ELF-1 (cell line): ENCODE measurements around the gene PPM1F.

Experiments used
- DNase-seq: peaks from one replicate; pipeline ENCODE4 v3.0.0-alpha.2; 2016; ENCODE audit warnings: low read depth, low spot score

Gene PPM1F

GRCh38 chr22:21975854-21976345, 23.3 kb upstream of the PPM1F start:
- DNase-seq, result no peak

DNA sequence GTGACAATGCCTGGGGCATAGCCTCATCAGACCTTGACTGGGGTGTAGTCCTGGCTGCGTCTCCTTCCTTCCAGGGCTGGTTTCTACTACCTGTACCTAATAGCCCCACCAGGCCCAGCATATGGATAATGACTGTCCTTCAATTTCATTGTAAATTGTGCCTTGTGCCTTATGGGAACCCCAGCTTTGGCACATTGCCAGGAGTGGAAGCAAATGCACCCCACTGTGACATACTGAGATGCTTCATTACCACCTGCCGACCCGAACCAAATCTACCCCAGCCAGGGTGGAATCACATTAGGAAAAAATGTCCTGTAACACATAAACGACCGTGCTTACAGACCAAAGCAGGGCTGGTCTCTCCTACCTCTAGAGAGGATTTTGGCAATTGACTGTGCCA, 22.6 kb upstream of the PPM1F start:
- no peak for DNase-seq

DNA sequence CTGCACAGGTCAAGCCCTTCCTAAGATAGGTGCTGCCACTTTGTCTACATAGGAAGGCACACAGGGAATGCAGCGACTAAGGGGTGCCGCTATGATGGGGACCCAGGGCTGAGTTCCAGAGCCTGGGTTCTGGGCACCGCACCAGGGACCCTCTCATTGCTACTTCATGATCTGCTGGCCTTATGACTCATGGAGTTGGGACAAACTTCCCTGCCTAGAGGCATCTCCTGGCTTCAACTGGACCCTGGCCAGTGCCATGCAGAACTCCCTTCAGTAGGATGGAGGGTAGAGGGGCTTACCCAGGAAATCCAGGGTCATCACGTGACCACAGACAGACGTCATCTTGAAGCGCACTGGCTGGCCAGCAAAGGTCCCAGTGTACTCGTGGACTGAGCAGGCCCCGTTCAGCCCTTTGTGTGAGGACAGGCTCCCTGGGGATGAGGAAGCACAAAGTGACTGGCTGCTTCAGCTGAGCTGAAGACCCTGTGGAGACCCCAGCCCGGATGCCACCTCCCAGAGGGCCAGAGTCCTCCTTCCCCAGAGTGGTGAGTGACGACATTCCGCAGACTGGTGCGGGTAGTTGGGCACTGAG, 21.5 kb upstream of the PPM1F start:
- DNase-seq, result no peak

- DNase-seq, result no peak
Measured at GRCh38 chr22:21972806-21973205, 20.2 kb upstream of the PPM1F start.

GRCh38 chr22:21972293-21972779, 19.7 kb upstream of the PPM1F start:
- DNase-seq, result peak; percentile 69

DNA sequence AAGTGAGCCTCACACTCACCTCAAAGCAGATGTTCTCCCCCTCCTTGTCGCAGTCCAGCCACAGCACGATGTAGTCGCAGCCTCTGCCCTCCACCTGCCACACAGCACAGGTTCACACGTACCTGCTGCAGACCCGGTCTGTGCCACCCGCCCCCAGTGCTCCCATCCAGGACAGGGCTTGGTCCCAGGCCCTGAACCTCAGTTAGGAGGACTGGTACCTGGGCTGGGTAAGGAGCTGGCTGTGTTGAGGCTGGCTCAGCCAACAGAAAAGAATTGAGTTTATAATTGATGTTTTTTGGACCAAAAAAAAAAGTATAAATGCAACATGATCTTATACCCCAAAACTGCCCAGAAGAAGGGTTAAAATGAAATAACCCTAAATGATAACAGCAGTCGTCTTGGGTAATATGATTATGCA, 19.2 kb upstream of the PPM1F start:
- no peak for DNase-seq

GRCh38 chr22:21970800-21971617, 18.4 kb upstream of the PPM1F start:
- no peak for DNase-seq

GRCh38 chr22:21970037-21970799, 17.6 kb upstream of the PPM1F start:
- no peak for DNase-seq

- DNase-seq, result no peak
Measured at GRCh38 chr22:21968452-21969129, 15.9 kb upstream of the PPM1F start.

DNA sequence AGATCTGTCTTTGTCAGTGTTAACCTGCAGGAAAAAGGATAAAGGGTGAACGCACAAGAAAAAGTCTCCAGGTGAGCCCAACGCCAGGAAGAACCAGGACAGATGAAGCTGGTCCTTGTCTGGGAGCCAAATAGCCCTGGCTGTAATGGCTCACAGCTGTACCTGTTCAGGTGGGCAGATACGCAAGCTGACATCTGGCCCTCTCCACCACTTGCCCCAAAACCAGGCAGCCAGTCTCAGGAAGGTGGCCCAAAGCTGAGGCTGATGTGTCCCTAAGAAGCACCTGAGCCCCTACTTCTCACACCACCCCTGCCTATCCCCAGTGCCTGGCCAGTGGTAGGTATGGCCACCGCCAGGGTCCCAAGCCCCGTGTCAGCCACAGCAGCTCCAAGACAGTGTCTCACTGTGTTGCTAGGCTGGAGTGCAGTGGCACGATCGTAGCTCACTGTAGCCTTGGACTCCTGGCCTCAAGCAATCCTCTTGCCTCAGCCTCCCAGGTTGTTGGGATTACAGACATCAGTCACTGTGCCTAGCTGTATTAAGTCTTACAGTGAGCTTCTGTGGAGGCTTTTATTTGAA, 15.1 kb upstream of the PPM1F start:
- no peak for DNase-seq

GRCh38 chr22:21966643-21967516, 14.2 kb upstream of the PPM1F start:
- no peak for DNase-seq

- DNase-seq, result no peak
Measured at GRCh38 chr22:21965762-21966288, 13.2 kb upstream of the PPM1F start.

DNA sequence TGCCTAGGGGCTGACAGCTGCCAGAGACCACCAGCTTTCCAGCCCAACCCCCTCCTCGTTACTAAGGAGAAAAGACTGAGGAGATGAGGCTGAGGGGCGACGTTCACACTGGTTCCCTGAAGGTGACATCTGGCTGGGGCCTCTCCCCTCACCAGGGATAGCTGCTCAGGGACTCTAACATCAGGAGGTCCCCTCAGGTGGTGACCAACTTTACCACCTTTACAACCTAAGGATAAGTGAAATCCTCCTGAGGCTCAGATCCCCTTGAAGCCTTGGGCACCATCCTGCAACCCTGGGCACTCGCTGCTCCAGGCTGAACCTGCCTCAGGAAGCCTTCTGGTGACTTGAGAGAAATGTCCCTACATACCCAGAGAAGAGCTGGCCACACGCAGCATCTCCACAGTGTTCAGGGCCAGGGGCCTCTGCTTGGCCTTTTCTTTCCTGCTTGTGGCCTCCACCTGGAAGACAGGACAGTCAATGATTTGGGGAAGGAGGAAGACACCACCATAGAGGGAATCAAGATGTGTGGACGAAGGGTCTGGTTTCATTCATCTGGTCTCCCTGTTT, 12.4 kb upstream of the PPM1F start:
- no peak for DNase-seq

GRCh38 chr22:21964234-21964633, 11.6 kb upstream of the PPM1F start:
- no peak for DNase-seq

DNA sequence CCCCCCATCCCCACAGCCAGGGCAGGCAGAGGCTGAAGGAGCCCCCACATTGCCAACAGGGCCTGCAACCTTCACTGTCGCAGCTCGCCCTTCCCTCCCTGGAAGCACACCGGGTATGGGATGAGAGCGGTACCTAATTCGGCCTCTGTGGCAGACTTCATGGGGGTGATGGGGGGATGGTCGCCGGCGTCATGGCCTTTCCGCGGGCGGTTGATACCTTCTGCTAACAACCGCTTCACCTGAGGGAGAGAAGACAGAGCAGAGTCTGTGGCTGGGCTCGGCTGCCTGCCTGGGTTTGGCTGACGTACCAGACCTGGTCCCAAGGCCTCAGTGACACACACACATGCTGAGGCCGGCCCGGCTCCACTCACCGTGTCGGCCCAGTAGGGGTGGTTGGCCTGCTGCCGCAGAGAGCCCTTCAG, 11.2 kb upstream of the PPM1F start:
- no peak for DNase-seq

- no peak for DNase-seq
Measured at GRCh38 chr22:21963286-21963685, 10.6 kb upstream of the PPM1F start.

DNA sequence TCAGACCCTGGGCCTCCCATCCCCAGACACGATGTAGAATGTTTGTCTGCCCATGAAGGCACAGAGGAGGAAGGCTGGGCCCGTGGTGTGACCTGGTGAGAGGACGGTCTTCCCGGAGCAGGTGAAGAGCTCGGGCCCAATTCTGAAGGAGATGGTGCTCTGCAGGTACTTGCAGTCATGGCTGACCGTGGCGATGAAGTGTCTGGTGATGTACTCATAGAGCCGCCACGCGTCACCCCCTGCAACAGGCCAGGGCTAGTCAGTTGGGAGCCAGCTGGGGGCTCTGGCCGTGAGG, 10.0 kb upstream of the PPM1F start:
- no peak for DNase-seq

DNA sequence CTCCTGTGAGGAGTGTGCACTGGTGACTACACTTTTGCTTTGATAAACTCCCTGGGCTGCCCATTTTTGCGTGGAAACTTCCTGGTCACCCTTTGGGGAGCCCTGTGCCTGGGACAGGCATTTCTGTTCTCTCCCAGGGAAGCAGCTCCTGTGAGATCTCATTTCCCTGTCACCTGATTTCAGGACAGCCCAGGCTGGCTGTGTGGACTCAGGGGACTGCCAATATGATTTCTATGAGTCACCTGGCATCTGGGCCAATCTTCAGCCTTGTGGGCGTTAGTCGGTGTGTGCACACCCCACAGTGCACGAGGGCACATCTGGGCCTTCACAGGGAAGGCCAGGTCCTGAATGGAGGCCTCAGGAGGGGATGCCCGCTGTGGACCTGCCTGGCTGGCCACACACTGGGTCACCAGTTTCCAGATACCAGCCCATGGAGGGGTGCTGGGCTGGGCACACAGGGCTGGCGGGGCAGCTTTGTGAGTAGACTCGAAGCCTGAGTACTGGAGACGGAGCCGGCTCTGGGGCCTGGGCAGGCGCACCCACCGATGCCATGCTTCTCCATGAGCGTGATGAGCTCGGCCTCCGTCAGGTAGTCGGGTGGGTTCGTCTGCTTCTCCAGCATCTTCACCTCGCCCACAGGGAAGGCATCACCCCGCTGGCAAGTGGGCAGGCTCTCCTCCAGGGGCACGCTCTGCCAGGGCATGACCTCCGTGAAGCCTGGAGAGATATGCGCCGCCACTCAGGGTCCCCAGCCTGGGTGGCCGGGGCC, 9.4 kb upstream of the PPM1F start:
- no peak for DNase-seq
